A673 (cell line): ENCODE results near the gene WLS.

Source experiments
- EZH2 ChIP-seq: fragments of 200-600 bp; sonication (generic); IDR thresholded peaks from 2 replicates; pipeline ENCODE4 v1.6.1; 2017; ENCODE audit warnings: borderline replicate concordance, low read depth, mild to moderate bottlenecking, mixed read lengths, antibody characterized with exemption, low read length; ENCODE audit not compliant: poor library complexity, severe bottlenecking
- TF ChIP-seq, protein P1 (sequence below): fragments of 300-800, 200-600 bp; sonication (generic); conservative IDR thresholded peaks from 2 replicates; pipeline ENCODE4 v1.5.1; 2017; ENCODE audit warnings: low read depth, mild to moderate bottlenecking, antibody characterized with exemption, low read length, moderate library complexity, mixed read lengths

DNA sequence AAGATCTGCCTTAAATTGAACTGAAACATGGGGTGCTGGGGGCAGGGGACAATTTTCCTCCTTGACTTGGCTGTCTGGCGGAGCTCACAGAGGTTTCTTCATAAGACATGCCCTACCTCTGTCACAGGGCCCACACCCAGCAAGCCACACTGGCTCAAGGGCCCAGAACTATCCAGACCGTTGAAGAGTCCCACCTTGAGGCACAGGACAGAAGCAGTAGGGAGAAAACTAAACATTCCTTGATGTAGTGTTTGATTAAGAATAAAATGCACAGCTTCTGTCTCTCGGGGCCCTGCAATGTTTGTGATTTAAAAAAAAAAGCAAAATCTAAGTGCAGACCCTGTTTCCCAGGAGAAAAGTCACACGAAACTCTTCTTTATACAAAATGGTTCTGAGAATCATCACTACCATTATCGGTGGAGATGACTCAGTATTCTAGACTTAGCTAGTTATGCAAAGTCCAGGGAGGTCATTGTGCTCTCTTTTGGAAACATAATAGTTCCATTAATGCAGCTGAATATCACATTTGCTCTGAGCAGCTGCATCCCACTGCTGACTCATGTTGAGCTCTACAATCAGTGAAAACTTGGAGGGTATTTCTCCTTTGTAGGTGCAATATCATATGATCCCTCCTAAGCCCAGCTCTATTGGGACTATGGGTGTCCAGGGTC lies 128.3 kb downstream of the WLS start:
- TF ChIP-seq, protein P1, sequence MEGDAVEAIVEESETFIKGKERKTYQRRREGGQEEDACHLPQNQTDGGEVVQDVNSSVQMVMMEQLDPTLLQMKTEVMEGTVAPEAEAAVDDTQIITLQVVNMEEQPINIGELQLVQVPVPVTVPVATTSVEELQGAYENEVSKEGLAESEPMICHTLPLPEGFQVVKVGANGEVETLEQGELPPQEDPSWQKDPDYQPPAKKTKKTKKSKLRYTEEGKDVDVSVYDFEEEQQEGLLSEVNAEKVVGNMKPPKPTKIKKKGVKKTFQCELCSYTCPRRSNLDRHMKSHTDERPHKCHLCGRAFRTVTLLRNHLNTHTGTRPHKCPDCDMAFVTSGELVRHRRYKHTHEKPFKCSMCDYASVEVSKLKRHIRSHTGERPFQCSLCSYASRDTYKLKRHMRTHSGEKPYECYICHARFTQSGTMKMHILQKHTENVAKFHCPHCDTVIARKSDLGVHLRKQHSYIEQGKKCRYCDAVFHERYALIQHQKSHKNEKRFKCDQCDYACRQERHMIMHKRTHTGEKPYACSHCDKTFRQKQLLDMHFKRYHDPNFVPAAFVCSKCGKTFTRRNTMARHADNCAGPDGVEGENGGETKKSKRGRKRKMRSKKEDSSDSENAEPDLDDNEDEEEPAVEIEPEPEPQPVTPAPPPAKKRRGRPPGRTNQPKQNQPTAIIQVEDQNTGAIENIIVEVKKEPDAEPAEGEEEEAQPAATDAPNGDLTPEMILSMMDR = no peak
- no peak for TF ChIP-seq EZH2
